H1 (cell line): ENCODE results near the gene BMI1. TPM values are rescaled to one million over a fixed set of nuclear protein-coding genes. Genes with fewer than 3 reads are reported as not detected.

Experiments used
- CTCF ChIA-PET: fragments of 300-600 bp; sonication (Branson Sonifier 250); formaldehyde crosslinking; loops from one replicate; lab custom pipeline; 2021; ENCODE audit not compliant: partially characterized antibody; lab: Charles Lee
- POLR2A ChIA-PET: fragments of 300-600 bp; sonication (Branson Sonifier 250); formaldehyde crosslinking; loops from one replicate; lab custom pipeline; 2021; ENCODE audit warnings: inconsistent platforms; ENCODE audit not compliant: partially characterized antibody; lab: Charles Lee
- DNase-seq, 2 experiments: peaks; one replicate each; pipeline versions ENCODE4 v3.0.0 to v3.0.0-alpha.2; 2010 to 2022; ENCODE audit warnings: low spot score in 2 of 2, low read depth in 1 of 2, mixed read lengths in 1 of 2
- FAIRE-seq: peaks from 2 replicates; lab custom pipeline; 2011; peaks lifted over from hg19 to GRCh38; lab: Jason Lieb, UNC
- H2AFZ ChIP-seq: 2 replicates; pipeline ENCODE4 v1.8.1; 2012; ENCODE audit warnings: low read length, inconsistent platforms
- H2AK5ac ChIP-seq: 2 replicates; pipeline ENCODE4 v1.6.1; 2013; ENCODE audit warnings: low read depth, low read length
- H2BK120ac ChIP-seq: replicated peaks from 2 replicates; pipeline ENCODE3; 2013; ENCODE audit warnings: low read depth, low read length, inconsistent platforms
- H2BK12ac ChIP-seq: 2 replicates; pipeline ENCODE4 v1.6.1; 2013; ENCODE audit warnings: low read depth, low read length
- H2BK15ac ChIP-seq: 2 replicates; pipeline ENCODE4 v1.6.1; 2013; ENCODE audit warnings: low read length
- H2BK20ac ChIP-seq: 2 replicates; pipeline ENCODE4 v1.6.1; 2013; ENCODE audit warnings: low read length
- H2BK5ac ChIP-seq: 2 replicates; pipeline ENCODE4 v1.6.1; 2013; ENCODE audit warnings: low read depth, low read length
- H3K14ac ChIP-seq: 2 replicates; pipeline ENCODE4 v1.6.1; 2013; ENCODE audit warnings: inconsistent platforms; ENCODE audit not compliant: insufficient read length
- H3K18ac ChIP-seq: 2 replicates; pipeline ENCODE4 v1.6.1; 2013; ENCODE audit warnings: low read length; ENCODE audit errors: extremely low read depth
- H3K23ac ChIP-seq: 2 replicates; pipeline ENCODE4 v1.6.1; 2013; ENCODE audit warnings: inconsistent platforms; ENCODE audit not compliant: insufficient read length
- H3K23me2 ChIP-seq: 2 replicates; pipeline ENCODE4 v1.6.1; 2013; ENCODE audit warnings: low read depth, low read length
- H3K27ac ChIP-seq: 2 replicates; pipeline ENCODE4 v1.6.1; 2011; ENCODE audit warnings: low read depth, low read length, inconsistent platforms
- H3K27me3 ChIP-seq, 4 experiments: replicated peaks in 1 of 4; 1 replicate in 1 of 4; 2 replicates in 3 of 4; pipeline versions ENCODE4 v1.6.1 to v1.8.1; 2011 to 2013; ENCODE audit warnings: low read length in 3 of 4, mild to moderate bottlenecking in 3 of 4, inconsistent platforms in 2 of 4, mixed read lengths in 2 of 4, moderate library complexity in 1 of 4; ENCODE audit not compliant: control insufficient read depth in 3 of 4, insufficient read depth in 3 of 4; ENCODE audit errors: extremely low read depth in 1 of 4
- H3K36me3 ChIP-seq, 4 experiments: 2 replicates each; pipeline versions ENCODE4 v1.6.1 to v1.8.1; 2011 to 2013; ENCODE audit warnings: mild to moderate bottlenecking in 4 of 4, low read length in 3 of 4, moderate library complexity in 2 of 4, control low read depth in 1 of 4, inconsistent platforms in 1 of 4; ENCODE audit not compliant: insufficient read depth in 4 of 4, control insufficient read depth in 2 of 4
- H3K4ac ChIP-seq: replicated peaks from 2 replicates; pipeline ENCODE3; 2013; ENCODE audit warnings: low read length, low read depth, mixed read lengths, inconsistent platforms; ENCODE audit not compliant: insufficient read length
- H3K4me1 ChIP-seq, 4 experiments: replicated peaks in 1 of 4; 1 replicate in 1 of 4; 2 replicates in 3 of 4; pipeline versions ENCODE4 v1.6.1 to v1.8.1; 2011 to 2013; ENCODE audit warnings: low read length in 3 of 4, inconsistent platforms in 2 of 4, mixed read lengths in 1 of 4; ENCODE audit not compliant: insufficient read depth in 4 of 4, control insufficient read depth in 3 of 4
- H3K4me2 ChIP-seq, 2 experiments: 2 replicates each; pipeline versions ENCODE4 v1.6.1 to v1.8.1; 2011 to 2013; ENCODE audit warnings: low read depth in 2 of 2, low read length in 2 of 2, control low read depth in 1 of 2, inconsistent platforms in 1 of 2, mild to moderate bottlenecking in 1 of 2; ENCODE audit not compliant: insufficient read depth in 1 of 2
- H3K4me3 ChIP-seq, 4 experiments: fragments of 200-600, 300-600 bp in 1 of 4; sonication (generic), shearing (Covaris generic), sonication (Bioruptor Twin) in 1 of 4; 2 replicates each; pipeline versions ENCODE4 v1.5.1 to v1.8.1; 2011 to 2016; ENCODE audit warnings: low read length in 4 of 4, low read depth in 3 of 4, control low read depth in 2 of 4, inconsistent platforms in 2 of 4, mild to moderate bottlenecking in 2 of 4, mixed read lengths in 1 of 4, moderate library complexity in 1 of 4; ENCODE audit not compliant: insufficient read depth in 2 of 4; ENCODE audit errors: extremely low read depth in 1 of 4
- H3K56ac ChIP-seq: replicated peaks from 2 replicates; pipeline ENCODE3; 2013; ENCODE audit warnings: low read depth, mild to moderate bottlenecking, mixed read lengths, low read length, inconsistent platforms; ENCODE audit not compliant: insufficient read length
- H3K79me1 ChIP-seq: 2 replicates; pipeline ENCODE4 v1.6.1; 2013; ENCODE audit warnings: low read depth, low read length, control low read depth
- H3K79me2 ChIP-seq, 2 experiments: 2 replicates each; pipeline versions ENCODE4 v1.6.1 to v1.8.1; 2012 to 2013; ENCODE audit warnings: low read length in 2 of 2, mild to moderate bottlenecking in 2 of 2, inconsistent platforms in 1 of 2; ENCODE audit not compliant: insufficient read depth in 2 of 2, control insufficient read depth in 1 of 2
- H3K9ac ChIP-seq, 4 experiments: replicated peaks in 1 of 4; 1 replicate in 1 of 4; 2 replicates in 3 of 4; pipeline versions ENCODE4 v1.6.1 to v1.8.1; 2011 to 2013; ENCODE audit warnings: low read depth in 3 of 4, low read length in 3 of 4, control low read depth in 2 of 4, mild to moderate bottlenecking in 2 of 4, moderate library complexity in 2 of 4, inconsistent platforms in 1 of 4; ENCODE audit errors: extremely low read depth in 1 of 4
- H3K9me3 ChIP-seq, 2 experiments: 2 replicates each; pipeline versions ENCODE4 v1.6.1 to v1.8.1; 2012 to 2013; ENCODE audit warnings: mild to moderate bottlenecking in 2 of 2, moderate library complexity in 2 of 2, control low read depth in 1 of 2, inconsistent platforms in 1 of 2, low read depth in 1 of 2, low read length in 1 of 2, mixed read lengths in 1 of 2; ENCODE audit not compliant: insufficient read depth in 2 of 2
- H4K20me1 ChIP-seq, 2 experiments: replicated peaks in 1 of 2; 2 replicates each; pipeline versions ENCODE3 to v1.8.1; 2011 to 2013; ENCODE audit warnings: inconsistent platforms in 2 of 2, low read length in 2 of 2, mild to moderate bottlenecking in 1 of 2; ENCODE audit not compliant: insufficient read depth in 2 of 2, control insufficient read depth in 1 of 2
- H4K5ac ChIP-seq: 2 replicates; pipeline ENCODE4 v1.6.1; 2013; ENCODE audit warnings: low read length, low read depth, mixed read lengths, inconsistent platforms; ENCODE audit not compliant: insufficient read length
- H4K8ac ChIP-seq: 2 replicates; pipeline ENCODE4 v1.8.0; 2013; ENCODE audit warnings: mild to moderate bottlenecking, moderate library complexity, low read length, inconsistent platforms; ENCODE audit not compliant: insufficient read depth; ENCODE audit errors: extremely low read depth
- H4K91ac ChIP-seq: replicated peaks from 2 replicates; pipeline ENCODE3; 2013; ENCODE audit warnings: low read length, mixed read lengths, inconsistent platforms; ENCODE audit not compliant: insufficient read length
- ATF2 ChIP-seq: IDR thresholded peaks from 2 replicates; pipeline ENCODE4 v1.6.1; 2012; ENCODE audit warnings: low read length, inconsistent platforms
- BRCA1 ChIP-seq: IDR thresholded peaks from 2 replicates; pipeline ENCODE4 v1.6.1; 2012; ENCODE audit warnings: low read depth, low read length, improper control_type of control experiment
- CBX8 ChIP-seq: fragments of 300-800, 300-1000 bp; sonication (generic); IDR thresholded peaks from 2 replicates; pipeline ENCODE4 v1.7.1; 2016; ENCODE audit warnings: low read depth, low read length, borderline replicate concordance
- CHD1 ChIP-seq: IDR thresholded peaks from 2 replicates; pipeline ENCODE4 v1.6.1; 2012; ENCODE audit warnings: low read depth, low read length, improper control_type of control experiment
- CHD2 ChIP-seq: IDR thresholded peaks from 2 replicates; pipeline ENCODE4 v1.6.1; 2012; ENCODE audit warnings: low read length, improper control_type of control experiment
- POU5F1 ChIP-seq: IDR thresholded peaks from 2 replicates; pipeline ENCODE4 v1.6.1; 2011; ENCODE audit warnings: low read depth, mild to moderate bottlenecking, low read length, moderate library complexity
- SP1 ChIP-seq: IDR thresholded peaks from 2 replicates; pipeline ENCODE4 v1.6.1; 2011; ENCODE audit warnings: low read depth, low read length
- TAF1 ChIP-seq: IDR thresholded peaks from 2 replicates; pipeline ENCODE4 v1.6.1; 2011; ENCODE audit warnings: mild to moderate bottlenecking, low read depth, low read length
- WGBS, 2 experiments: shearing (Covaris generic) in 1 of 2; methylation state at CpG; one replicate each; pipeline versions ENCODE4 v1.1.6 to v1.1.7; 2013 to 2015; ENCODE audit warnings: low lambda C conversion rate in 2 of 2, mixed read lengths in 2 of 2, inconsistent platforms in 1 of 2, low coverage in 1 of 2, missing lambda C conversion rate in 1 of 2; ENCODE audit not compliant: insufficient replicate concordance in 2 of 2, insufficient coverage in 1 of 2, insufficient read length in 1 of 2; ENCODE audit errors: extremely low coverage in 1 of 2, missing lambda C conversion rate in 1 of 2; 5-methylcytosine and 5-hydroxymethylcytosine counted together
- polyA plus RNA-seq, 7 experiments: library from polyadenylated mRNA; depleted of rRNA in 3 of 7; stranded (reverse) in 5 of 7; unstranded in 2 of 7; fragments of >200 nt in 5 of 7; fragments of 200-250 nt in 2 of 7; gene quantifications; 1 replicate in 5 of 7; 2 replicates in 1 of 7; 4 replicates in 1 of 7; pipeline versions ENCODE4 v1.2.1 to v1.2.3, GENCODE V29; 2011 to 2013; ENCODE audit warnings: missing spikeins in 2 of 7, mixed read lengths in 2 of 7
- total RNA-seq: library from RNA; stranded (reverse); fragmentation: NEBNext Ultra II Directional; extraction: Animal tissue kit (Norgen Biotek cat#: 25700); gene quantifications from 2 replicates; pipeline ENCODE4 v1.2.1, GENCODE V29; 2021
- TF ChIP-seq, protein P1 (sequence below): IDR thresholded peaks from 2 replicates; pipeline ENCODE4 v1.6.1; 2011; ENCODE audit warnings: low read length, improper control_type of control experiment

BMI1 gene
- total and polyA plus RNA-seq, 2 of the 8 experiments (the other 6 are each of a cell fraction or from before 2014, with no cell fraction given) = 2.8 to 10.7 TPM

GRCh38 chr10:22316286-22317075 is 4.4 kb upstream of the BMI1 start, which contains the start of gene COMMD3:
Gene COMMD3, plus strand, starts transcription at chr10:22316388. Its CDS starts 30 bp downstream, at chr10:22316418.
- peak within 1 kb of the TSS; percentile 63 for H3K56ac ChIP-seq
- H3K4me1 ChIP-seq = peaks cover 0 to 2% (median 0%) of the 10 kb centered on the region in 4 experiments; a peak in 3 of 7 replicates
- H4K8ac ChIP-seq = peak within 1 kb of the TSS; percentile 22
- H2BK20ac ChIP-seq = no peak within 1 kb of the TSS
- H4K91ac ChIP-seq = no peak within 1 kb of the TSS
- H3K36me3 ChIP-seq = no peaks in the 10 kb centered on the region
- CTCF ChIA-PET = interaction anchor here (0.7 to 1.1 kb wide), 2 partner anchors 19 to 74 kb away, joined by 3 to 4 read pairs; no protein-coding TSS in a partner anchor
- peaks cover 14 to 59% (median 34%) of the 10 kb centered on the region in 4 experiments for H3K27me3 ChIP-seq
- peak within 1 kb of the TSS; percentile 35 to 73 (median 68) for H3K4me3 ChIP-seq
- no peak within 1 kb of the TSS; the same call in 1 of the 2 replicates for H2BK5ac ChIP-seq
- H3K27ac ChIP-seq = no peak within 1 kb of the TSS
- no peak within 1 kb of the TSS for H2AK5ac ChIP-seq
- no peak within 1 kb of the TSS for H3K23ac ChIP-seq
- peaks cover 9% of the 10 kb centered on the region for H3K23me2 ChIP-seq
- peak within 1 kb of the TSS in 1 of 4 experiments; percentile 53; a peak in 2 of 7 replicates for H3K9ac ChIP-seq
- H2BK15ac ChIP-seq = no peak within 1 kb of the TSS
- no peak within 1 kb of the TSS for H2BK120ac ChIP-seq
- DNase-seq (peak in 1 of 2 experiments; percentile 87), FAIRE-seq (peak; percentile 68)
- POLR2A ChIA-PET = interaction anchor here (1.0 to 1.8 kb wide), 7 partner anchors 9 to 313 kb away, joined by 3 to 8 read pairs (median 4); partner anchors contain the start of gene DNAJC1
- H2AFZ ChIP-seq = peak within 1 kb of the TSS; percentile 75; the same call in 1 of the 2 replicates
- H4K20me1 ChIP-seq = peaks cover 0 to 3% of the 10 kb centered on the region in 2 experiments
- no peak within 1 kb of the TSS; the same call in 1 of the 2 replicates for H2BK12ac ChIP-seq
- no peaks in the 10 kb centered on the region for H3K79me1 ChIP-seq
- no peak within 1 kb of the TSS; the same call in 1 of the 2 replicates for H3K18ac ChIP-seq
- H4K5ac ChIP-seq = no peak within 1 kb of the TSS
- H3K4ac ChIP-seq = no peak within 1 kb of the TSS
- no peaks in the 10 kb centered on the region for H3K9me3 ChIP-seq
- no peaks in the 10 kb centered on the region for H3K79me2 ChIP-seq
- 3% methylated on average over 43 of the region's 63 CpGs; no CpG with 5 or more reads in 1 of the 2 experiments for WGBS, 2 experiments
- H3K14ac ChIP-seq = no peak within 1 kb of the TSS
- peak within 1 kb of the TSS; percentile 74 to 95 for H3K4me2 ChIP-seq
- TF ChIP-seq CHD2 (no peak), ATF2 (no peak), POU5F1 (no peak), CHD1 (0 out of 2 replicates have a peak, but pooled peaks have one; percentile 3), TAF1 (peak; percentile 35), BRCA1 (no peak), SP1 (0 out of 2 replicates have a peak, but pooled peaks have one; percentile 18), CBX8 (no peak)
- TF ChIP-seq, protein P1, sequence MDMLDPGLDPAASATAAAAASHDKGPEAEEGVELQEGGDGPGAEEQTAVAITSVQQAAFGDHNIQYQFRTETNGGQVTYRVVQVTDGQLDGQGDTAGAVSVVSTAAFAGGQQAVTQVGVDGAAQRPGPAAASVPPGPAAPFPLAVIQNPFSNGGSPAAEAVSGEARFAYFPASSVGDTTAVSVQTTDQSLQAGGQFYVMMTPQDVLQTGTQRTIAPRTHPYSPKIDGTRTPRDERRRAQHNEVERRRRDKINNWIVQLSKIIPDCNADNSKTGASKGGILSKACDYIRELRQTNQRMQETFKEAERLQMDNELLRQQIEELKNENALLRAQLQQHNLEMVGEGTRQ = peak; percentile 80
